ENCODE results near the gene FZD1. TPM values are rescaled to one million over a fixed set of nuclear protein-coding genes. Genes with fewer than 3 reads are reported as not detected.

The FZD1 gene
- total and polyA plus RNA-seq, 2 of the 8 experiments (the other 6 are each of a cell fraction or from before 2014, with no cell fraction given), result 0.62 to 0.91 TPM

- TF ChIP-seq CHD7 (IDR thresholded peaks at IDR 0.05; ENCODE audit: insufficient replicate concordance, low read length) (no peak), TEAD4 (IDR thresholded peaks at IDR 0.05; ENCODE audit: low read depth, low read length) (no peak), TAF7 (optimal IDR thresholded peaks at IDR 0.05; ENCODE audit: borderline replicate concordance, low read depth, low read length) (no peak), KDM1A (IDR thresholded peaks at IDR 0.05; ENCODE audit: borderline replicate concordance, low read length) (no peak), HDAC6 (IDR thresholded peaks at IDR 0.05; ENCODE audit: low read depth, low read length) (no peak), KDM4A (IDR thresholded peaks at IDR 0.05; ENCODE audit: low read depth, low read length, severe bottlenecking) (no peak), ZNF274 (IDR thresholded peaks at IDR 0.05; ENCODE audit: borderline replicate concordance, extremely low read depth, low read length) (no peak), EP300 (IDR thresholded peaks at IDR 0.05; ENCODE audit: borderline replicate concordance in 1 of 2, low read depth in 2 of 2, low read length in 2 of 2) (no peak), RBBP5 (IDR thresholded peaks at IDR 0.05; ENCODE audit: borderline replicate concordance, low read depth, low read length) (no peak), FOSL1 (IDR thresholded peaks at IDR 0.05; ENCODE audit: insufficient read depth, low read depth, low read length) (no peak)
Measured at GRCh38 chr7:91235211-91235832, 28.9 kb upstream of the FZD1 start (continued).
